ENCODE data around the gene TMEM259.
A peak's percentile ranks its signal among the peaks of the same experiment; 100 is the strongest.

TMEM259 gene

GRCh38 chr19:1000591-1001537 lies 20.1 kb downstream of the TMEM259 start:
- no peak for DNase-seq

- peak; percentile 61 to 65 for DNase-seq
These were observed 20.8 kb downstream of the TMEM259 start, which contains the start of gene GRIN3B for GRCh38 chr19:1000095-1000494. Gene GRIN3B, plus strand, starts transcription at chr19:1000419. Its CDS starts 19 bp downstream, at chr19:1000438.

- DNase-seq = no peak
These were observed 21.6 kb downstream of the TMEM259 start for GRCh38 chr19:999379-999719.

GRCh38 chr19:998064-998463 lies 22.9 kb downstream of the TMEM259 start:
- no peak for DNase-seq

DNA sequence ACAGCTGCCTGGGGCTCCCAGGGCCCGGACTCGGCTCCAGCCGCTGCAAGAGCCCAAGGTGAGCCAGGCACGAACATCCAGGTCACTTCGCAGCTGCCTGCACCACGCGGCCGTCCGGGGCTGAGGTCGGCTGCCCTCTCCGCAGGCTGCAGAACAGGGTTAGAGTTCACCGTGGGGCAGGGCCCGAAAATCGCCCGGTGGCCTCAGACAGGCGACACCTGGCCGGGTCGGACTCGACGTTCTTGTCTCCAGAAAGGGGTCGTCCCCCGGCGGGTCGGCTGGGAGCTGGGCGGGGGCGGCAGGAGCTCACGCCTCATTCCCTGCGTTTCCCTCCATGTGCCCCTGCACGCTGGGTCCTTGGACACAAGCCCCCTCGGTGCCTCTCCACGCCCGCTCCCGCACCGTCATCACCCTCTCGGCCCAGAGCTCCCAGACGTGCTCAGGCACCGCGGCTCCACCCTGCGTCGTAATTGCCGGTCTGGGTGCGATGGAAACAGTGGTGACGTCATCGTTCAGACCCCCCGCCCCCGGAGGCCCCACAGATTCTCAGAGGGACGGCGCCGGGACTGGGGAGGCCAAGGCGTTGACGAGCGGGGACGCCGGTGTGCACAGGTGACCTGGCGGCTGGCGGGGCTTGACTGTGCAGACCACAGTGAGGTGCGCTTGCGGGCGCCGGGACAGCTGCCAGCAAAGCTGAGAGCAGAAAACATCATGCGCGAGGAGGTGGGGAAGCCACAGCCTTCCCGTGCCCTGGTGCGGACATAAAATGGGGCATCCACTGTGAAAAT lies 24.7 kb downstream of the TMEM259 start:
- DNase-seq = peak; percentile 69 to 73

DNA sequence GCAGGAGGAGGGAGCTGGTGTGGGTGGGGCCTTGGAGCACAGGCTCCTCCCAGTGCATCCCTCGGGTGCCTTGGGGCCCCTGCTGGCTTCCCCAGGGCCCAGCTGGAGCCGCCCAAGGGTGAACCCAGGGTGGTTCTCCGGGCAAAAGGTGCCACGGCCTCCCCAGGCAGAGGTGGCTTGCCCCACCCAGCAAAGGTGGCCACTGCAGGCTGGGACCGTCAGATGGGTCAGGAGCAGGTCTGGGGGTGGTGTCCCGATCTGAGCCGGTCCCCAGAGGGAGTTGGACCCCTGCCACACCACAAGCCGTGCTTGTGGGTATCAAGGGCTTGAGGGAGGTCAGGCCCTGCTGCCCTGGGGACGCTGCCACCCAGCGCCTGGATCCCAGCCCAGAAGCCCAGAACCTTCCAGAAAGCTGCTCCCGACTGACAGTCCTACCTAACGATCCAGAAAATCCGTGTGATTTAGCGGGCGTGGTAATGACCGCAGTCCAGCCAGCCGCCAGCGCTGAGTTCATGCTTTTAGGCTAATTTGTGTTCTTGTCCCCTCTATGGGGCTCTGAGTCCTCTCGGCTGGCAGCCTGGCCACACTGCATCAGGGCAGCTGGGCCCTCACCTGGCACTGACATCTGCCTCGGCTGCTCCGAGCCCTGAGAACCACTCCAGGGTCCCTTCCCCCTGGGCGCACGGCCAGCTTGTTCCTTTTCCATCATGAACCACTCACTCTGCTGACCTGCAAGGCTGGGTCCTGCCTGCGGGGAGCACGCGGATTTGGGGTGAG lies 25.7 kb downstream of the TMEM259 start:
- DNase-seq = no peak

DNA sequence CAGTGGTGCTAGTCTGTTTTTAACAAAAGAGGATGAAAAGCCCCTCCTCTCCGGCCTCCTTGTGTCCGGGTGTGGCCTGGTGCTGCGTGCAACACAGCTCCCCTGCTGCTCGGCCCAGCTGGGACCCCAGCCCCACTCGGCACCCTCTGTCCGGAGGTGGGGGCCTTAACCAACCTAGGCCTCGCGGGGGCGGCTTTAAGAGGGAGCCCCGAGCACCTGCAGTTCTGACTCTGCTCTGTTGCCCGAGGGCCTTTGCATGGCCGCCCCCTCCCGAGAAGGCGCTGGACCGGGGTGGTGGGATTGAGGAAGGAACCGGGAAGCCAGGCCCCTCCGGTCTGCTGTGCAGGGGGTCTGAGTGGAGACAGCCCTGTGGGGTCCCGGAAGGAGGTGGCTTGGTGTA lies 26.4 kb downstream of the TMEM259 start:
- no peak for DNase-seq

DNA sequence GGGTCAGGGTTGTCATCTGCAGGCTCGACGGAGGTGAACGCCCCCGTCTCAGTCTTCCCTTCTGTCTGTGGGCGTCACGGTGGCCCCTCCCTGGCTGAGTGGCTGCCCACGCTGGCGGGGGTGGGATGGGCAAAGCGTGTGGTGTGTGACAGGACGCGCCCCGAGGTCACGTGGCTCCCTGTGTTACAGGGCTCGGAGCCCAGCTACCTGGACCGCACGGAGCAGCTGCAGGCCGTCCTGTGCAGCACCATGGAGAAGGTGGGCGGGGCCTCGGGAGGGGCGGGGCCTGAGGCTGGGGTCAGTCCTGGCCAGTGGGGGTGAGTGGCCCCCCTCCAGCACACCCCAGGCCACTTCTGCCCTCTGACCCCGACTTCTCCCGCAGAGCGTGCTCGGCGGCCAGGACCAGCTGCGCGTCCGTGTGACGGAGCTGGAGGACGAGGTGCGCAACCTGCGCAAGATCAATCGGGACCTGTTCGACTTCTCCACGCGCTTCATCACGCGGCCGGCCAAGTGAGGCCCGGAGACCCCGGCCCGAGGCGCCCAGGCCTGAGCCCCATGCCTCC lies 27.0 kb downstream of the TMEM259 start:
- DNase-seq = no peak

DNA sequence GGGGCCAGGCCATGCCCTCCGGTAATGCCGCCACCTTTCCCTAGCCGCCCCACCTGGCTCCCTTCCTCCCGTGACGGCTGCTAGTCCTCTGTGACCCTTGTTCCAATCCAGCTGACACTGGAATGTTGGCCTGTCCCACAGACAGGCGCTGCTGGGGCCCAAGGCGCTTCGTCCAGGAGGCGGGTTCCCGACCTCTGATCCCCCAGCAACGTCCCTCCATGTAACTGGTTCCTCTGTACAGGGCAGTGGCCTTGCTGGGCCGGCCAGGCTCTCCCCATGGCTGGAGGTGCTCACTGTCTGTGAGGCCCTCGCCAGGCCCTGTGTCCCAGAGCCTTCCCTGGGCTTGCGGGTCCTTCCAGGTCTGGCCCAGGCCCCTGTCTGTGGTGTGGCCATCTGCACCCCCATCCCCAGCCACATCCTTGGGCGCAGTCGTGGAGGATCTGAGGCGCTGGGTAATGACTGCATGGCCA lies 27.5 kb downstream of the TMEM259 start:
- no peak for DNase-seq

GRCh38 chr19:992670-993055 lies 28.3 kb downstream of the TMEM259 start:
- DNase-seq = no peak

DNA sequence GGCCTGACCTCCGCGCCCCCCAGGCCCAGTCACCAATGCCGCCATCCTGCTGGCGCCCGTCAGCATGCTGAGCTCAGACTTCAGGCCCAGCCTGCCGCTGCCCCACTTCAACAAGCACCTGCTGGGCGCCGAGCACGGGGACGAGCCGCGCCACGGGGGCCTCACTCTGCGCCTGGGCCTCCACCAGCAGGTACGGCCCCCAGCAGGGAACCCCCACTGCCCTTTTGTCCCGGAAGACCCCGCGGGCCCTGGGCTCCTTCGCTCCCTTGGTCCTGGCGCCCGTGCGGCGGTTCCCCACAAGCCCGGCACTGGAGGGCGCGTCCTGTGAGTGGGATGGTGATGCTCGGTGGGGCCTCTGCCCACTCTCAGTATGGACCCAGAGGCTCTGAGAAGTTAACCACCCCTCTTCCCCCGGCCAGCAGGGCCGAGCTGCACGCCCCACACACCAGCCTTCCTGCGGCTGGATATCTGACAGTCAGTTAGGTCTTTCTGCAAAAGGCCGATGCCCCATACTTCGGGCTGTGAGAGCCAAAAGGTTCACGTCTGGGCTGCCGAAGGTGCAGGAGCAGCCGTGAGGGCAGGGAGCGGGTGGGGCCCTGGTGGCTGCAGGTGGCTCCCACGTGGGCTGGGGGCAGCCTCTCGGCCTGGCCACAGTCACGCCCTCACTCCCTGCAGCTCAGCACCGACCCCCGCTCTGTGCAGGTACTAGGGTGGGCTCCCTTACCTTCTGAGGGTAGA lies 28.8 kb downstream of the TMEM259 start:
- no peak for DNase-seq

- peak; percentile 39 to 54 for DNase-seq
These were observed 29.6 kb downstream of the TMEM259 start for GRCh38 chr19:991174-991931.

DNA sequence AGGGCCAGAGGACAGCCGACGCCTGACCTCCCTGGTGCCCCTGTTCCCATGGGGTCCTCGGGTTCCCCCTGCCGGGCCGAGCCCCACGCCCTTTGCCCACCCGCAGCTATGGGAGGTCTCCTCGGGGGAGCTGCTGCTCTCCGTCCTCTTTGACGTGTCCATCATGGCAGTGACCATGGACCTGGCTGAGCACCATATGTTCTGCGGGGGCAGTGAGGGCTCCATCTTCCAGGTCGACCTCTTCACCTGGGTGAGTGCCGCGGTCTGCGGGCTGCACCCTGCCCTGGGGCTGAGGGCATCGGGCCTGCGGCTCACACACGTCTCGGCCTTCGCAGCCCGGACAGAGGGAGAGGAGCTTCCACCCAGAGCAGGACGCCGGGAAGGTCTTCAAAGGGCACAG lies 30.2 kb downstream of the TMEM259 start:
- DNase-seq = no peak

DNA sequence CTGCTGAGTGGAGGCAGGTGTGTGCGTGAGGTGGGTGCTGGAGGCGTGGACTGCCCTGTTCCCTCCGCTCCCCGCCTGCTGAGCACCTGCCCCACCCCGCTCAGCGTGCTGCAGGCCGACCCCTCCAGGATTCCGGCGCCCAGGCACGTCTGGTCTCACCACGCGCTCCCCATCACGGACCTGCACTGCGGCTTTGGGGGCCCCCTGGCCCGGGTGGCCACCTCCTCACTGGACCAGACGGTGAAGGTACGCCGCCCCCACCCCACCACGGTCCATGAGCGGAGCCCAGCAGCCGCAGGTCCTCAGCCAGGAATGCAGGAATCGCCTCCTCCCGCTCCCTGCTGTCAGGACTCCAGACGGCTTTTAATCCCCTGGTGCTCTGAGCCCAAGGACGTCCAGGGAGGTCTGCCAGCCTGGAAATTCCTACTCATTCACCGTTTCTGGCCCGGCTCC lies 30.8 kb downstream of the TMEM259 start:
- DNase-seq = no peak

DNA sequence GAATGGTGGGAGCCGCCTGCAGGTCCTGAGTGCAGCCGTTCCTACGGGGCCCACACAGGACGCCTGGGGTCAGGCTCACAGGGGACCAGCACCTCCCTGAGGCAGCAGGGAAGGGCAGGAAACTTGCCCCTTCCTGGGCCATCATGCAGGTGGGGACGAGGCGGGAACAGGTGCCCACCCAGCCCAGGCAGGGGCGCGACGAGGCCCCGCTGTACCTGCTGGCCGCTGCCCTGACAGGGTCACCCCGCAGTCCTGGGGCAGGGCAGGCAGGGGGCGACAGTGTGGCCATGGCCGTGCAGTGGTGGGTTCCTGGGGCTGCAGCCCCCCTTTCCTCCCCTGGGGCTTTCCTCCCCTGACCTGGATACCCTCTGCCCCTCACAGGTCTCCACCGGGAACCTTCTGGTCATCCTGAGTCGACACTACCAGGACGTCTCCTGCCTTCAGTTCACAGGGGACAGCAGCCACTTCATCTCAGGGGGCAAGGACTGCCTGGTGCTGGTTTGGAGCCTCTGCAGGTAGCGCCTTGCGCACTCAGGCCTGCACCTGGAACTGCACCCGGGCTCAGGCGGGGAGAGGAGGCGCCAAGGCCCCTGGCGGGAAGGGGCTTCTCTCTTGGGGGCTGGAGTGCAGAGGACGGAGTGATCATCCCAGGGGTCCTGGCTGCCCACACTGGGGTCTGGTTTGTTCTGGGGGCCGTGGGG lies 31.4 kb downstream of the TMEM259 start:
- no peak for DNase-seq

DNA sequence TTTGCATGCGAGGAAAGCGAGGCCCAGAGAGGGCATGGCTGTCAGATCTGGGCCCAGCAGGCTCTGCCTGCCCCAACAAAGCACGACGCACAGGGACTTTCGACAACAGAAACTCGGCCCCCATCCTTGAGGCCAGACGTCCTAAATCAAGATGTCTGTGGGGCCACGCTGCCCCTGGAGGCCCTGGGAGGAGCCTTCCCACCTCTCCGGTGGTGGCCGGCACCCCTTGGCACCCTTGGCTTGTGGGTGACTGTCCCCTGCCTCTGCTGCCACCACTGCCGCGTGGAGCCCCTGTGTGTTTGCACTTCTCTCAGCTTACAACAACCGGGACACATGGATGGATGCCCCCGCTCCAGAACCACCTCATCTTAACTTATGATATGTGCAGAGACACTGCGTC lies 32.4 kb downstream of the TMEM259 start:
- no peak for DNase-seq

GRCh38 chr19:988081-988480 lies 32.8 kb downstream of the TMEM259 start:
- no peak for DNase-seq

GRCh38 chr19:986083-986482 lies 34.8 kb downstream of the TMEM259 start:
- no peak for DNase-seq

- peak; percentile 87 to 89 for DNase-seq
These were observed 36.6 kb downstream of the TMEM259 start, which contains the start of gene WDR18 for GRCh38 chr19:984165-984967. Gene WDR18, plus strand, starts transcription at chr19:984345. Its CDS starts 9 bp downstream, at chr19:984354.

All from activated CD4-positive, alpha-beta T cell treated with anti-CD3 and anti-CD28 coated beads for 4 hours (primary cell).